ENCODE results near the gene RETREG3. TPM values are rescaled to one million over a fixed set of nuclear protein-coding genes. Genes with fewer than 3 reads are reported as not detected.

The RETREG3 gene
- total and polyA plus RNA-seq, 2 of the 13 experiments (the other 11 are each of a cell fraction or from before 2014, with no cell fraction given), result 47.0 to 55.8 TPM

DNA sequence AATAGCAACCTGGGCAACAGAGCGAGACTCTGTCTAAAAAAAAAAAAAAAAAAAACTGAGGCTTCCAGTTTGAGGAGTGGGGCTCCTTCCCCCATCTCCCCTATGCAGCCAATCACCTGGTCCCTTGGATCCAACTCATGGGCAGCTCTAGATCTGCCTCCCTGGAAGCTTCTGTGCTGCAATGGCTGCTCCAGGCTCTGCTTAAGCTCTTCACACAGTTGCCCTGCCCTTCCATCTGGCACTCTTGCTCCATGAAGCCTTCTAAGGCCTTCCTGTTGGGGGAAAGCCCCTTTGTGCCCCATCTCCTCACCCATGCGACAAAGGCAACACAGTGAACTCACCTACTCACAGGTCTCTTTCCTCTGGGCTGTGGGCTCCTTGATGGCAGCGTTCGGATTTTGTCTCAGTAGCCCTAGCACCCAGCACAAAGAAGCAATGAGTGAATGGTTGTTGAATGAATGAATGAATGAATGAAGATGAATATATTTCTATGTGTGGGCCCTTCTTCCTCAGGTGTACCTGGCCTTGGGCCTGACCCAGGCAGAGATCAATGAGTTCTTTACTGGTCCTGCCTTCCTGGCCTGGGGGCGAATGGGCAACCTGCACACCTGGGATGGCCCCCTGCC, 71.2 kb downstream of the RETREG3 start:
- ATAC-seq (no peak), DNase-seq (ENCODE audit: low spot score) (no peak), FAIRE-seq (no peak)
- Histone ChIP-seq H3K9ac (ENCODE audit: insufficient read depth, low read depth, low read length) (no peak overlapping the region), H3K27me3 (ENCODE audit: control insufficient read depth in 1 of 2, insufficient read depth in 2 of 2, low read length in 2 of 2) (no peaks in the 10 kb centered on the region), H4K20me1 (ENCODE audit: insufficient read depth, low read length) (no peaks in the 10 kb centered on the region), H2AFZ (ENCODE audit: low read length) (no peak overlapping the region), H3K9me3 (ENCODE audit: low read length) (no peaks in the 10 kb centered on the region), H3K79me2 (ENCODE audit: insufficient read depth, low read length) (peaks cover 13% of the 10 kb centered on the region), H3K4me2 (ENCODE audit: low read depth, low read length) (no peak overlapping the region), H3K4me1 (ENCODE audit: insufficient read depth, low read length) (peaks cover 71% of the 10 kb centered on the region), H3K4me3 (replicated peaks in 1 of 3; ENCODE audit: insufficient read depth in 1 of 3, low read depth in 2 of 3, low read length in 3 of 3) (no peak overlapping the region), H3K36me3 (replicated peaks in 1 of 2; ENCODE audit: control insufficient read depth in 1 of 2, insufficient read depth in 2 of 2, low read length in 2 of 2) (peaks cover 3 to 9% of the 10 kb centered on the region in 2 experiments; a peak in 2 of 5 replicates), H3K27ac (ENCODE audit: extremely low read length, insufficient read depth, low read length) (peak overlapping the region; percentile 29)
- intact Hi-C loops (cut with micrococcal nuclease; ENCODE audit: unreplicated experiment), result no loop called here
- in situ Hi-C loops (cut with HindIII; ENCODE audit: extremely low pct_ligation_motif_present, low pct_unique_long_range_greater_than_20kb), result no loop called here
- CTCF ChIA-PET (ENCODE audit: low intra/inter-chr PET ratio, low total read pairs), result no interaction called here
- WGBS (ENCODE audit: low lambda C conversion rate), result 93% methylated on average over 5 of the region's 5 CpGs
- no TSS peak for BruUV-seq (replicated peaks)
- POLR2A ChIA-PET, result interaction anchor here (0.7 to 4.2 kb wide), 7 partner anchors 9 to 1262 kb away, joined by 3 to 68 read pairs (median 20); partner anchors contain the start of genes COASY, HSD17B1 and PSMC3IP
- 0 out of 2 replicates have a peak, but pooled peaks have one; percentile 10 for TF ChIP-seq ZFY (CRISPR knock-in tag; IDR thresholded peaks at IDR 0.05)
- peak; percentile 55 for TF ChIP-seq ZC3H4 (CRISPR knock-in tag; IDR thresholded peaks at IDR 0.05; ENCODE audit: borderline replicate concordance)
- TF ChIP-seq ZNF24 (IDR thresholded peaks at IDR 0.05), result peak; percentile 64; the same call in 1 of the 2 replicates
- no peak for TF ChIP-seq ZNF567 (CRISPR knock-in tag; IDR thresholded peaks at IDR 0.05; ENCODE audit: borderline replicate concordance)
- TF ChIP-seq SMARCC2 (IDR thresholded peaks at IDR 0.05), result no peak
- TF ChIP-seq EP300 (IDR thresholded peaks at IDR 0.05; ENCODE audit: low read depth in 2 of 2, low read length in 2 of 2), result no peak
- no peak for TF ChIP-seq EP300 (CRISPR knock-in tag; IDR thresholded peaks at IDR 0.05; ENCODE audit: borderline replicate concordance)
- TF ChIP-seq, protein P1, sequence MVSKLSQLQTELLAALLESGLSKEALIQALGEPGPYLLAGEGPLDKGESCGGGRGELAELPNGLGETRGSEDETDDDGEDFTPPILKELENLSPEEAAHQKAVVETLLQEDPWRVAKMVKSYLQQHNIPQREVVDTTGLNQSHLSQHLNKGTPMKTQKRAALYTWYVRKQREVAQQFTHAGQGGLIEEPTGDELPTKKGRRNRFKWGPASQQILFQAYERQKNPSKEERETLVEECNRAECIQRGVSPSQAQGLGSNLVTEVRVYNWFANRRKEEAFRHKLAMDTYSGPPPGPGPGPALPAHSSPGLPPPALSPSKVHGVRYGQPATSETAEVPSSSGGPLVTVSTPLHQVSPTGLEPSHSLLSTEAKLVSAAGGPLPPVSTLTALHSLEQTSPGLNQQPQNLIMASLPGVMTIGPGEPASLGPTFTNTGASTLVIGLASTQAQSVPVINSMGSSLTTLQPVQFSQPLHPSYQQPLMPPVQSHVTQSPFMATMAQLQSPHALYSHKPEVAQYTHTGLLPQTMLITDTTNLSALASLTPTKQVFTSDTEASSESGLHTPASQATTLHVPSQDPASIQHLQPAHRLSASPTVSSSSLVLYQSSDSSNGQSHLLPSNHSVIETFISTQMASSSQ (IDR thresholded peaks at IDR 0.05; ENCODE audit: low read depth), result no peak
- TF ChIP-seq, protein P1 (CRISPR knock-in tag; IDR thresholded peaks at IDR 0.05; ENCODE audit: borderline replicate concordance), result 0 out of 2 replicates have a peak, but pooled peaks have one; percentile 1
- TF ChIP-seq NRL (CRISPR knock-in tag; IDR thresholded peaks at IDR 0.05; ENCODE audit: borderline replicate concordance), result peak; percentile 61; the same call in 1 of the 2 replicates
- TF ChIP-seq ZNF749 (CRISPR knock-in tag; IDR thresholded peaks at IDR 0.05; ENCODE audit: borderline replicate concordance), result no peak
- 0 out of 2 replicates have a peak, but pooled peaks have one; percentile 21 for TF ChIP-seq ARNTL (CRISPR knock-in tag; IDR thresholded peaks at IDR 0.05)
- TF ChIP-seq IRF2 (CRISPR knock-in tag; IDR thresholded peaks at IDR 0.05), result 0 out of 2 replicates have a peak, but pooled peaks have one; percentile 8
- TF ChIP-seq, protein P2, sequence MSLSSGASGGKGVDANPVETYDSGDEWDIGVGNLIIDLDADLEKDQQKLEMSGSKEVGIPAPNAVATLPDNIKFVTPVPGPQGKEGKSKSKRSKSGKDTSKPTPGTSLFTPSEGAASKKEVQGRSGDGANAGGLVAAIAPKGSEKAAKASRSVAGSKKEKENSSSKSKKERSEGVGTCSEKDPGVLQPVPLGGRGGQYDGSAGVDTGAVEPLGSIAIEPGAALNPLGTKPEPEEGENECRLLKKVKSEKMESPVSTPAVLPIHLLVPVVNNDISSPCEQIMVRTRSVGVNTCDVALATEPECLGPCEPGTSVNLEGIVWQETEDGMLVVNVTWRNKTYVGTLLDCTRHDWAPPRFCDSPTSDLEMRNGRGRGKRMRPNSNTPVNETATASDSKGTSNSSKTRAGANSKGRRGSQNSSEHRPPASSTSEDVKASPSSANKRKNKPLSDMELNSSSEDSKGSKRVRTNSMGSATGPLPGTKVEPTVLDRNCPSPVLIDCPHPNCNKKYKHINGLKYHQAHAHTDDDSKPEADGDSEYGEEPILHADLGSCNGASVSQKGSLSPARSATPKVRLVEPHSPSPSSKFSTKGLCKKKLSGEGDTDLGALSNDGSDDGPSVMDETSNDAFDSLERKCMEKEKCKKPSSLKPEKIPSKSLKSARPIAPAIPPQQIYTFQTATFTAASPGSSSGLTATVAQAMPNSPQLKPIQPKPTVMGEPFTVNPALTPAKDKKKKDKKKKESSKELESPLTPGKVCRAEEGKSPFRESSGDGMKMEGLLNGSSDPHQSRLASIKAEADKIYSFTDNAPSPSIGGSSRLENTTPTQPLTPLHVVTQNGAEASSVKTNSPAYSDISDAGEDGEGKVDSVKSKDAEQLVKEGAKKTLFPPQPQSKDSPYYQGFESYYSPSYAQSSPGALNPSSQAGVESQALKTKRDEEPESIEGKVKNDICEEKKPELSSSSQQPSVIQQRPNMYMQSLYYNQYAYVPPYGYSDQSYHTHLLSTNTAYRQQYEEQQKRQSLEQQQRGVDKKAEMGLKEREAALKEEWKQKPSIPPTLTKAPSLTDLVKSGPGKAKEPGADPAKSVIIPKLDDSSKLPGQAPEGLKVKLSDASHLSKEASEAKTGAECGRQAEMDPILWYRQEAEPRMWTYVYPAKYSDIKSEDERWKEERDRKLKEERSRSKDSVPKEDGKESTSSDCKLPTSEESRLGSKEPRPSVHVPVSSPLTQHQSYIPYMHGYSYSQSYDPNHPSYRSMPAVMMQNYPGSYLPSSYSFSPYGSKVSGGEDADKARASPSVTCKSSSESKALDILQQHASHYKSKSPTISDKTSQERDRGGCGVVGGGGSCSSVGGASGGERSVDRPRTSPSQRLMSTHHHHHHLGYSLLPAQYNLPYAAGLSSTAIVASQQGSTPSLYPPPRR (CRISPR knock-in tag; IDR thresholded peaks at IDR 0.05; ENCODE audit: borderline replicate concordance), result no peak
- TF ChIP-seq ZNF552 (CRISPR knock-in tag; IDR thresholded peaks at IDR 0.05; ENCODE audit: borderline replicate concordance), result no peak
- TF ChIP-seq BORCS8-MEF2B (CRISPR knock-in tag; IDR thresholded peaks at IDR 0.05), result 0 out of 2 replicates have a peak, but pooled peaks have one; percentile 17

Data from HepG2 (cell line).